GM19193 (cell line): Measurements from ENCODE around the gene IL17D.

Experiments used
- POLR2A ChIP-seq: IDR thresholded peaks from 4 replicates; pipeline ENCODE4 v1.6.1; 2011; ENCODE audit not compliant: insufficient read depth, insufficient read length; ENCODE audit errors: extremely low read depth

The IL17D gene

GRCh38 chr13:20684546-20684945 lies 19.0 kb upstream of the IL17D start:
- no peak for TF ChIP-seq POLR2A

GRCh38 chr13:20685092-20685491 lies 18.4 kb upstream of the IL17D start:
- no peak for TF ChIP-seq POLR2A

DNA sequence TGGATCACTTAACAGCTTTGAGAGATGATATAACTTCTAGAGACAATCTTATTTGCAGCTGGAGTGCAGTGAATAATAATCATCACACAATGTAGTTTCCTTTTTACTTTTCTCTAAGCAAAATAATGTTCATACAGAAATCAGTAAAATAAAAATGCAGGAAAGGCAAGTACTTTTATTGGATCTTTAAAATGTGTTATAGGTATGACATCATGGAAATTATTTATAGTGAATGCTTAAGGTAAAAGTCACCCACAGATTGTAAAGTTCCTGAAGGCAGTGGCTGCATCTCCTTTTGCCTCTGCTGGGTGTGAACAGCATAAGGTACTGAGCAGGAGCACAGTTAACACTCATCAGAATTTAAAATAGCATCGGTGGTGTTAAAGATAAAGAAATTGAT lies 17.3 kb upstream of the IL17D start:
- TF ChIP-seq POLR2A = no peak

DNA sequence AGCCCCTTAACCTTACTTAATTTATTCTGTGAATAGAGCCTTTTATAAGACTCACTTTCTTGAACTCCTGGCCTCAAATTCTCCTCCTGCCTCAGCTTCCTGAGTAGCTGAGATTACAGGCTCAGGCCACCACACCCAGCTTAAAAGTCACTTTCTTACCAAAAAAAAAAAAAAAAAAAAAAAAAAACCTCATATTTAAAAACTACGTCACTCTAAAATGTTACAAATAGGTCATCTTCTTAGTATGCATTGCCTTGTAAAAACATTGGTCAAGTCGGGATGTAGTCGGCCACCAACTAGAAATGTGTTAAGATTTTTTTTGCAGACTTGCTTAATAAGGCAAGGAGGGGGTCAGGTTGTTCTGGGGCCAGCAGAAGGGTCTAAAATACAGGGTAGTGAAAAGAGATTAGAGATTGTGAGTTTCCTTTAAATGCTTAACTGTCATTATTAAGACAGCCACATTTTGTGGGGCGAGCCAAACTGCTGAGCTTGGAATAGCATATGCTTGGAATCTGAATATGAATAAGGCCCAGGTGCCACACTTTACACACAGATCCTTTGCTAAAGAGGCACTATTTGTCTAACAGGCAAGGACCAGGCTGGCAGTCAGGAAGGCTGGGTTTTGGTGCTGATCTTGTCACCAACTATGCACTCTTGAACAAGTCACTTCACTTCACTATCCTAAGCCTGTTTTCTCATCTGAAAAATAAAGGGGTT lies 16.5 kb upstream of the IL17D start:
- no peak for TF ChIP-seq POLR2A

DNA sequence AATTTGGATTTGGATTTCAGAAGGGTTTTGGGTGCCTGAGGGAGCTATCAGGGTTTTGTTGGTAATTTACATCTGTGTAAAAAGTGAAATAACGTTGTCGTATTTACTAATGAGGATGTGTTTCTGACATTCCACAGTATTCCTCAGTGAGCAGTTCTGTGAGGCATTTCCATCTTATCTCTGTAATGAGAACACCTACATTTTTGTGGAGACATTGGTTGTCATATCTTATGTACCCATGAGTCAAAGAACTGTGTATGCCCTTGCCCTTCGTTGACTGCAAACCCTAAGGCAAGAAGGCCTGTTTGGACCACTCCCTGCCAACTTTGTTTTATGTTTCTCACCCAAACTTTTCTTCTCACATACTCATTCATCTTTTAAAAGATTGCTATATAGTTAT lies 14.2 kb upstream of the IL17D start:
- no peak for TF ChIP-seq POLR2A

DNA sequence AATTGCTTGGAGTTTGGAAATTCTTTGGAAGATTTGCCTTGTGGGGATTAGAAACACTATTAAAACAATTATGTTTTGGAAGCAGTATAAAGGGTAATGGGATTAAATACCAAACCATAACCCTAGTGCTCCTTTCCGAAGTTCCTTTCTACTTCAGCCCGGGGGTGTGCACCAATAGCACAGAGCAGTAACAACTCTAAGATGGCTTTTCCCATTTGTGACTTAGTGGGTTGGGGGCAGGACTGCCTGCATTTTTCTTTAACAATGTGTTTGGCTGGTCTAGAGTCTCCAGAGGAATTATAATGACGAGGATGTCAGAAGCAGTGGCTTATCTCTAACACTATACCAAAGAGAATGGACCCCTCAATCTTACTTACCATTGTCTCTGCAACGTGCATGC lies 11.9 kb upstream of the IL17D start:
- no peak for TF ChIP-seq POLR2A

GRCh38 chr13:20696073-20696472 lies 7.4 kb upstream of the IL17D start:
- no peak for TF ChIP-seq POLR2A

- TF ChIP-seq POLR2A = no peak
Observed at GRCh38 chr13:20699715-20700114, 3.8 kb upstream of the IL17D start.

DNA sequence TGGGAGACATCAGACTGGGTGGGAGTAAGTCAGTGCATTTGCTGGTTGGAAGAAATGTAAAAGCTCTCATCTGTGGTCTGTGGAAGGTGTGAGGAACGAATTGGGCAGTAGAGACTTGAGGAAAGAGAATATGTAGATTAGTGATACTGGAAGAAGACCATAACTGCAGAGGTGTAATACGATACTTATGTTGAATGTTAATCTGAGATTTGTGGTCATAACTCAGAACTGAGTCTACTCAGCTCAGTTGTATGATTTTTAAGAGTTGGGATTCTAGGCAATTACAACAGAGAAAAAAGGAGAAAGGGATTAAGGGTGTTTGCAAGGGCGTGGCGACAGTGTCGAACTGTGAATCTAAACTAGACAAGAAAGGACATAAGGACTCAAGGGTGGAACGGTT lies 3.2 kb upstream of the IL17D start:
- no peak for TF ChIP-seq POLR2A

- no peak for TF ChIP-seq POLR2A
Observed at GRCh38 chr13:20701461-20701860, 2.0 kb upstream of the IL17D start.

GRCh38 chr13:20702530-20702914 lies 977 bp upstream of the IL17D start:
- no peak for TF ChIP-seq POLR2A

GRCh38 chr13:20703780-20704458 lies 420 bp downstream of the IL17D start:
- peak; percentile 45 for TF ChIP-seq POLR2A

DNA sequence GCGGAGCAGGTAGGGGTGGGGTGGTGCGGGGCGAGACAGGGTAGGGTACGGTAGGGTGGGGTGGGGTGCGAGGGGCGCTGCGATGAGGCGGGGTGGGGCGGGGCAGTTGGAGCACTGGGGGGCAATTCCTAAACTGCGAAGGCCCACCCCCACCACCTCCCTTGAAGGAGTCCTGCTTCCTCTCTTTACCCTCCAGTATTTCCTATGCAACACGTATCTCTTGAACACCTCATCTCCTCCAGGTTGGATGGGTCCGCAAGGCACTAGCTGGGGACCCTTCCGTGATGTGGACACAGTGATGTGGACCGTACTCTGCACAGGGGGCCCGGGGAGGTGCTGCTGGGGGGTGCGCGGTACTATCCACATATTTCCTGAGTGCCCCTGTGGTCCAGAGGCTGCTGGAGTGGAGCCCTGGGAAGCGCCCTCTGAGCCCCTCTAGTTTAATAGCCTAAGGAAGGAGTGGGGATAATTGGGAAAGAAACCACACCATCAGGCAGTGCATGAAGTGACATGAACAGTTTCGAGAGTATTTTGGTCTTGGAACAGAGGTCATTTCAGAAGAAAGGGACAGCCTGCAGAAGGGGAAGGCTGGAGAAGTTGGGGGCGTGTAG lies 1.1 kb downstream of the IL17D start:
- TF ChIP-seq POLR2A = no peak

GRCh38 chr13:20706661-20707060 lies 3.2 kb downstream of the IL17D start:
- no peak for TF ChIP-seq POLR2A

DNA sequence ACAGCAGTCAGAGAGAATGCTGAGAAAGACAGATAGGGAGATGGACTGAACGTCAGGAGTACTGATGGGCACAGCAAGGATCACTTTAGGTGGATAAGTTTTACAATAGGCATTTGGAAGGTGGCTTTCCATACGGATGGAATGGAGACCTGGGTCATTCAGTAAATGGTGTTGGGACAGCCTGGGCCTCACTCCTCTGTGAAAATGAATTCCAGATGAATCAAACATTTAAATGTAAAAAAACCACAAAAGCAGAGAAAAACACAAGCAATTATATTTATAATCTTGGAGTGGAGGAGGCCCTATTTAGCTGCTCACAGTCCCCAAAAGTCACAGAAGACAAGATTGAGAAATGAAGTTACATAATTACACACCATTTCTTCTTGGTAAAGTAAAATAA lies 4.7 kb downstream of the IL17D start:
- no peak for TF ChIP-seq POLR2A

DNA sequence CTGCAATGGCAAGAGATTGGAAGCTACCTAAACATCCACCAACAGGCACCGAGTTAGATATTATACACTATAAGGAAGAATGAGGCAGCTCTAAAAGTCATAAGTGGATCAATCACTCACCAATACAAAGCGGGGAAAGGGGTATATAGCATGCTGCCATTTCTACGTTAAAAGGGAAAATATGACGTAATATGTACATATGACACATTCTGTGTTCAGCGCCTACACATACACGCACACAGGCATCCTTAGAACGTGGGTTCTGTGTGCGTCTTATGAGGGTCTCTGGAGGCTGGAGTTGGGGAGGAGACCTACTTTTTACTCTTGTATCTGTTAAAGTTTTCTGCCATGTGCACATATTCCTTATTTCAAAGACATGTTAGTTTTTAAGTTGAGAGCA lies 5.9 kb downstream of the IL17D start:
- TF ChIP-seq POLR2A = no peak
